HG03342 (cell line): ENCODE data around the gene EEF1AKMT1.
"Not testable (repeated sequence)": the region's sequence is repeated elsewhere in the genome, so short reads cannot be mapped to it uniquely, and the experiment has no call there.

Experiments used
- ATAC-seq: cut with Tn5 transposase; IDR thresholded peaks from one replicate; pipeline ENCODE4 v1.9.1; 2021; ENCODE audit warnings: mild to moderate bottlenecking, moderate library complexity; ENCODE audit not compliant: unreplicated experiment

Gene EEF1AKMT1

DNA sequence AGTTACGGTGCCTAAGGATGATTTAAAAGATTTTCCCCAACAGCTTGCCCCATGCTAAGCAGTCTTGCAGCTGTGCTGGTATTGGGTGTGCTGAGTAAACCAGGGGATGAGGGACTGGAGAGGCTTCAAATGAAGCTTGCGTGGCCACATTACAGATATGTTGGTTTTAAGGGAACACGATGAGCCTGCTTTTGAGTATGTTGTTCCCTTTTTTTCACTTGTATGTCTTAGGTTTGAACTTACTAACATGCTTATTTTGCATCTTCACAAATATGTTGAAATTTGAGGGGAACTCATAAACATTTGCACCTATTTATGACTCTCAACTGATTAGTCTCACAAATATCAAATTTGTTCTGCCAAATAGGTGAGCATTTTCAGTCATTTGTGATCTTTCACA is 72.3 kb downstream of the EEF1AKMT1 start:
- no peak for ATAC-seq

GRCh38 chr13:20700288-20700687 is 73.5 kb downstream of the EEF1AKMT1 start:
- no peak for ATAC-seq

DNA sequence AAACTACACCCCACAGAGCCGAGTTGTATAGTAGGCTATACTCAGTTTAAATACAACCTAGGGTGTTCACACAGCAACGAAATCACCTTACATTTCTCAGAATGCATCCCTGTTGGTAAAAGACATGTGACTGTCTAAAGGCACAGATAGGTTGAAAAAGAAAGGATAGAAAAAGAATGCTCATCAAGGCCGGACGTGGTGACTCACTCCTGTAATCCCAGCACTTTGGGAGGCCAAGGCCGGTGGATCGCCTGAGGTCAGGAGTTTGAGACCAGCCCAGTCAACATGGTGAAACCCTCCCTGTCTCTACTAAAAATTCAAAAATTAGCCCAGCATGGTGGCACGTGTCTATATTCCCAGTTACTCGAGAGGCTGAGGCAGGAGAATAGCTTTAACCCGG is 74.0 kb downstream of the EEF1AKMT1 start:
- ATAC-seq: no peak

- no peak for ATAC-seq
These were observed 77.7 kb downstream of the EEF1AKMT1 start for GRCh38 chr13:20696073-20696472.

DNA sequence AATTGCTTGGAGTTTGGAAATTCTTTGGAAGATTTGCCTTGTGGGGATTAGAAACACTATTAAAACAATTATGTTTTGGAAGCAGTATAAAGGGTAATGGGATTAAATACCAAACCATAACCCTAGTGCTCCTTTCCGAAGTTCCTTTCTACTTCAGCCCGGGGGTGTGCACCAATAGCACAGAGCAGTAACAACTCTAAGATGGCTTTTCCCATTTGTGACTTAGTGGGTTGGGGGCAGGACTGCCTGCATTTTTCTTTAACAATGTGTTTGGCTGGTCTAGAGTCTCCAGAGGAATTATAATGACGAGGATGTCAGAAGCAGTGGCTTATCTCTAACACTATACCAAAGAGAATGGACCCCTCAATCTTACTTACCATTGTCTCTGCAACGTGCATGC is 82.1 kb downstream of the EEF1AKMT1 start:
- no peak for ATAC-seq

DNA sequence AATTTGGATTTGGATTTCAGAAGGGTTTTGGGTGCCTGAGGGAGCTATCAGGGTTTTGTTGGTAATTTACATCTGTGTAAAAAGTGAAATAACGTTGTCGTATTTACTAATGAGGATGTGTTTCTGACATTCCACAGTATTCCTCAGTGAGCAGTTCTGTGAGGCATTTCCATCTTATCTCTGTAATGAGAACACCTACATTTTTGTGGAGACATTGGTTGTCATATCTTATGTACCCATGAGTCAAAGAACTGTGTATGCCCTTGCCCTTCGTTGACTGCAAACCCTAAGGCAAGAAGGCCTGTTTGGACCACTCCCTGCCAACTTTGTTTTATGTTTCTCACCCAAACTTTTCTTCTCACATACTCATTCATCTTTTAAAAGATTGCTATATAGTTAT is 84.5 kb downstream of the EEF1AKMT1 start:
- ATAC-seq: no peak

DNA sequence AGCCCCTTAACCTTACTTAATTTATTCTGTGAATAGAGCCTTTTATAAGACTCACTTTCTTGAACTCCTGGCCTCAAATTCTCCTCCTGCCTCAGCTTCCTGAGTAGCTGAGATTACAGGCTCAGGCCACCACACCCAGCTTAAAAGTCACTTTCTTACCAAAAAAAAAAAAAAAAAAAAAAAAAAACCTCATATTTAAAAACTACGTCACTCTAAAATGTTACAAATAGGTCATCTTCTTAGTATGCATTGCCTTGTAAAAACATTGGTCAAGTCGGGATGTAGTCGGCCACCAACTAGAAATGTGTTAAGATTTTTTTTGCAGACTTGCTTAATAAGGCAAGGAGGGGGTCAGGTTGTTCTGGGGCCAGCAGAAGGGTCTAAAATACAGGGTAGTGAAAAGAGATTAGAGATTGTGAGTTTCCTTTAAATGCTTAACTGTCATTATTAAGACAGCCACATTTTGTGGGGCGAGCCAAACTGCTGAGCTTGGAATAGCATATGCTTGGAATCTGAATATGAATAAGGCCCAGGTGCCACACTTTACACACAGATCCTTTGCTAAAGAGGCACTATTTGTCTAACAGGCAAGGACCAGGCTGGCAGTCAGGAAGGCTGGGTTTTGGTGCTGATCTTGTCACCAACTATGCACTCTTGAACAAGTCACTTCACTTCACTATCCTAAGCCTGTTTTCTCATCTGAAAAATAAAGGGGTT is 86.7 kb downstream of the EEF1AKMT1 start:
- ATAC-seq: no peak

- no peak for ATAC-seq
These were observed 87.6 kb downstream of the EEF1AKMT1 start for GRCh38 chr13:20686167-20686566.

- no peak for ATAC-seq
These were observed 88.7 kb downstream of the EEF1AKMT1 start for GRCh38 chr13:20685092-20685491.

GRCh38 chr13:20684546-20684945 is 89.2 kb downstream of the EEF1AKMT1 start:
- no peak for ATAC-seq

DNA sequence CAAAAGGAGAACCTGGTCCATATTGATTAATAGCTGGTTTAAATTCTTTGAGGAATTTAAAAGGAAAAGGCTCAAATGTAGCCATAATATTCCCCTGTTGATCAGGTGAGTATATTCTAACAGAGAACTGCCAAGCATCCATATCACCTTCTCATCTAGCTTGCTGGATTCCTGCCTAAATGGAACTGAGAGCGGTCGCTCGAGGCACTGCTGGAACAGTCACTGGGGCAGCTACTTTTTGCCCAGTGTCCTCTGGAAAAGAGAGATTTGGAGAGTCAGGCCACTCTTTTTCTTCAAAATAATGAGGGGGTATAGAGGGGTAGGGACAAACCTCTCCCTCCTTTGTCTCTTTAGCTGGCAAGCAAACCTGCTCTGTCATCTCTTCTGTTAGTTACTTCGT is 89.7 kb downstream of the EEF1AKMT1 start:
- no peak for ATAC-seq

GRCh38 chr13:20682061-20682460 is 91.7 kb downstream of the EEF1AKMT1 start:
- no peak for ATAC-seq

DNA sequence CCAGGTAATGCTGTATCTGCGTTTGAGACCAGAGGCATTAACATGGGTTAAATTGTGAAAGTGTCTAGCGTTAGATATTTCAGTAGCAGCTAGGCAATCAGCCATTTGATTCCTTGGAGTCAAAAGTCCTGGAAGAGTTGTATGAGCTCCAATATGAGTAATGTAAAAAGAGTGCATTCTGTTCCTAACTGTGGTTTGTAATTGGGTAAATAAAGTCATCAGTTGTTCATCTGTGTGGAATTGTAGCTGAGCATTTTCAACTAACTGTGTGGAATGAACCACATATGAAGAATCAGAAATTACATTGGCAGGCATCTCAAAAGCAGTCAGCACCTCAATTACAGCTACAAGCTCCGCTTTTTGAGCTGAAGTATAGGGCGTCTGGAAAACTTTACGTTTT is 92.3 kb downstream of the EEF1AKMT1 start:
- ATAC-seq: not testable (repeated sequence)

DNA sequence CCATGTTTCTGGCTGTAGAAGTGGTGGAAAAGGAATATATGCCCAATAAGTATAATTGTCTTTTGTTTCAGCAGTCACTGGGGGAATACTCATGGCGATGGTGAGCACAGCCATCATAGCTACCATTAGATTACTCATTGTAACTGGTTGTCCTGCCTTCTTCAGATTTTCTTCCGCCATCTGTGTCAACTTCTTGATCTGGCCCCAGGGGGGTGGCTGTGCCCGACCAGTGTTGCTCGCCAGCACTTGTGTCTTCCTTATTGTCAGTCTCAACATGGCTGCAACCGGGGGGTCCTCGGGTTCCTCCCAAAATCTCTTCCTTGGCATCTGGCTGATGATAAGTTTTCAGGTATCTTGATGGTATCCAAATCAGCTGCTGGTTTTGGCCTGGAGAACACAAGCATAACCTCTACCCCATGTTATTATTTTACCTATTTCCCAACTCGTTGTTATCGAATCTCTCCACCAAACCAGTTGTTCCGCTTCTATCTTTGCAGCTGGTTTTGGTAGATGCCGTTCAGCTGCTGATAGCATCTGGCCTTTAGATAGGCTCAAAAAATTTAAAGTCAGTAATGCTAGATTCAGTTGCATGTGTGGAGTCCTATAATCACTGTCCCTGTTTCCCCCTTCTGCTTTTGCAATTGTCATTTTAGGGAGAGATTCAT is 93.2 kb downstream of the EEF1AKMT1 start:
- ATAC-seq: no peak

DNA sequence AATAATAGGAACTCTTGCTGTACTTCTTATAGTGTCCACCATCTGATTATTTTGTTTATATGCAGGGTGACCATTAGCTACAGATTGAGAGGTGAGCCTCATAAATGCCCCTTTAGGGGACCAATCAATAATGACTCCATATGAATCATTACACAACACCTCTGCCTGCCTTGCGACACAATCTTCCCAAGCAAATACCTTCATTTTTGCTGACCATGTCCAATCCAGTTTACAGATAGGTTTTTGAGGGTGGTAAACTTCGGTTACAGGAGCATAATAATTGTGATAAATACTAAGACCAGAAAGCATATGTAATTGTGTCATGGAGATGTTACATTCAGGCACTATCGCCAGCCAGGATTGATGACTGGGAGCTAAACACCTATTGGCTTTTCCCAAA is 93.9 kb downstream of the EEF1AKMT1 start:
- no peak for ATAC-seq
